ENCODE measurements around the gene AGTRAP.
A peak's percentile ranks its signal among the peaks of the same experiment; 100 is the strongest.

AGTRAP gene, protein sequence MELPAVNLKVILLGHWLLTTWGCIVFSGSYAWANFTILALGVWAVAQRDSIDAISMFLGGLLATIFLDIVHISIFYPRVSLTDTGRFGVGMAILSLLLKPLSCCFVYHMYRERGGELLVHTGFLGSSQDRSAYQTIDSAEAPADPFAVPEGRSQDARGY

GRCh38 chr1:11735854-11736745 is at the start of gene AGTRAP:
TSS of gene AGTRAP (plus strand) at chr1:11736136. CDS start at chr1:11736209, 73 bp downstream.
- peak; percentile 93 for DNase-seq (ENCODE audit: low spot score)

DNA sequence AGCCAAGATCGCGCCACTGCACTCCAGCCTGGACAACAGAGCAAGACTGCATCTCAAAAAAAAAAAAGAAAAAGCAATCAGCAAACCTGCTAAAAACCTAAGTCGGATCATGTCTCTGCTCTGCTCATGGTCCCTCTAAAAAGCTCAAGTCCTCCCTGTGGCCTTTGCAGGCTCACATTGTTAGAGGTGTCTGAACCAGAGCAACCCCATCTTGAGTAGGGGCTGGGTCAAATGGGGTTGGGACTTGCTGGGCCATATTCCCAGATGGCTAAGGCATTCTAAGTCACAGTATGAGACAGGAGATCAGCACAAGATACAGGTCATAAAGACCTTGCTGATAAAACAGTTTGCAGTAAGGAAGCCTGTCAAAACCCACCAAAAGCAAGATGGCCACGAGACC is 47.4 kb upstream of the AGTRAP start:
- no peak for DNase-seq (ENCODE audit: low spot score)

DNA sequence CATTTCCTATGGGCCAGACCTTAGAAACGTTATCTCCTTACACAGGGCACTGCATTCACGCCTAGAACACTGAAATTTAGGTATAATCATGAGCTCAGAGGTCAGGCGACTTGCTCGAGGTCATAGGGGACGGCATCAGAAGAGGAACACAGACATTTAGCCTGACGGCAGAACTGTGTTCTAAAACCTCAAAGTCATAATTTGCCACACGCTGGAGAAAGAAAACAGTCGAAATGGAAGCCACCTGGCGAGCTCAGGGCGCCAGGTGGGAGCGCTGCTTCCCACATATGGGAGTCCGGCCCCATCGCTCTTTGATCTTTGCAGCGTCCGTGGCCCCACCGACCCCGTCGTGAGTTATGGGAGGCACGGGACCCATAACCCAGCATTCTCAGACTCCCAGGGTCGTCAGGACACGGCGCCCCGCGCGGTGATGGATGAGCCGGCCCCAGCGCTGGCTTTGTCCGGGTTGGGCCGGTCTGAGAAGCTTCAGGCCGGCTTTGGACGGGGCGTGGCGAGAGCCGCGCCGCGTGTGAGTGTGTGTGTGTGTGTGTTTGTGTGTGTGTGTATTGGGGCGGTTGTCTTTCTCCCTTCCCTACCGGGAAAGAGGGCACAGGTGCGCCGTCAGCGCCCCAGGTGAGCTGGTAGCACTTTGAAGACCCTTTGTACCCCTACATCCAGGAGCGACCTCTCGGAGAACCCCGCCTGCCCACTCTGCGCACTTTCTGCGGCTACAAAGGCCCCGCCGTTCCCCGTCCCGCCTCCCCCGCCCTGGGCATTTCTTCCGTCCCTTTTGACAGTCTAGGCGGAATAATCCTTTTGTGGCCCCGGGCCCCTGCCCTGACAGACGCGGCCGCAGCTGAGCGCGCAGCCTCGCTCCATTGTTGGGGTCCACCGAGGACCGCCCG is 45.3 kb upstream of the AGTRAP start:
- no peak for DNase-seq (ENCODE audit: low spot score)

- no peak for DNase-seq (ENCODE audit: low spot score)
Observed at GRCh38 chr1:11691302-11691914, 44.5 kb upstream of the AGTRAP start, which contains the start of gene DRAXIN. TSS of gene DRAXIN (plus strand) at chr1:11691710. CDS start at chr1:11706259, 14,549 bp downstream.

DNA sequence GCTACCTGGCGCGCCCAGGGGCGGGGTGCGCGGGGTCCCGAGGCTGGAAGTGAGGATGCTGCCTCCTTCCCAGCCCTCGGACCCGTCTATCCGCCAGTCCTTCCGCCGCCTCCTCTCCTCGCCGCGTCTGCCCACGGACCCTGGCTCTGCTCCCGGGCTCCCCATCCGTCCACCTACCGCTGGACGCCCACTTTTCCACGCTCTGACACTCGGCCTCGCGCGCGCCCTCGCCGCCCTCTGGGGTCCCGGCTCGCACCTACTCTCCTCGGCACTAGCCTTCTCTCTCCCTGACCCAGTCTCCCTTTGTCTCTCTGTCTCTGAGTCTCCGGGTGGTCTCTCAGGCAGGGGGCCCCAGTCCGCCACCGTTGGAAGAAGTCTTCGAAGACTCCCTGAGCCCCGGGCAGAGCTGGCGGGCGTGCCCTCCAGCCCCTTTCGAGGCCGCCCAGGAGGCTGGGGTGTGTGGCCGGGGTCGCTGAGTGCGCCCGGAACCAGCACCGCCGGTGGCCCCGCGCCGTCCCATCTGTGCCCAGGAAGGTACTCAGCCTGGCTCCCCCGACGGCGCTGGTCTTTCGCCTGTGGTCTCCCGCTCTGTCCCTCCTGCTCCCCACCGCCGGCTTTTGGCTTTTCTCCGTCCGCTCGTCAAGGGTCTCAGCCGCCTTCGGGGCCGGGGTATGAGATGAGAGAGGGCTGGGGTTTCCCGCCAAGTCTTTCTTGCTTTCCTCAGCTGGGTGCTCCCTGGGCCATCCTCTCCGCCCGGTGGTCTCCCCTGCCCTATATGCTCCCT is 43.8 kb upstream of the AGTRAP start:
- DNase-seq (ENCODE audit: low spot score) = no peak

DNA sequence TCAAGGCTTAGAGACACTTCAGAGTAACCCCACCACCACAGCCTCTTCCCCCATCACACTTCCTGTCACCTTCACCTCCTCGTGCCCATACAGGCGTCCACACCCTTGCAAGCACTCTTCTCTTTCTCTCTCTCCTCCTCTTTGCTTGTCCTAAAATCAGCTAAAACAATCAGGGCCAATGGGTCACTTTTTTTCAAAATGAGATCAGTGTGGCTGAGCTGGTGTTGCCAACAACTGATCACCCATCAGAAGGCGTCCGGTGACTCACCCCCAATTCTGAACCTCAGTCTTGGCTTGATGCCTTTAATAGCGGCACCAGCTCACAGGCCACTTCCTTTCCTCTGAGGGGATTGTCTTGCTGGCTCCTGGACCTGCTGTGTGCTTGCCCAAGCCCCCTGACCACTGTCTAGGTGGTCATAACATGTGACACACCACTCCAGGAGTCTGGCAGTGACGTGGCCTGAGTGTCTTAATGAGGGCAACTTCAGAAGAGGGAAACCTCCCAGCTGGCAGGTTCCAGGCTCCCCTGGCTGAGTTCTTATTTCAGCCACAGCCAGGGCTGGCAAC is 42.8 kb upstream of the AGTRAP start:
- no peak for DNase-seq (ENCODE audit: low spot score)

- no peak for DNase-seq (ENCODE audit: low spot score)
Observed at GRCh38 chr1:11693917-11694316, 42.0 kb upstream of the AGTRAP start.

DNA sequence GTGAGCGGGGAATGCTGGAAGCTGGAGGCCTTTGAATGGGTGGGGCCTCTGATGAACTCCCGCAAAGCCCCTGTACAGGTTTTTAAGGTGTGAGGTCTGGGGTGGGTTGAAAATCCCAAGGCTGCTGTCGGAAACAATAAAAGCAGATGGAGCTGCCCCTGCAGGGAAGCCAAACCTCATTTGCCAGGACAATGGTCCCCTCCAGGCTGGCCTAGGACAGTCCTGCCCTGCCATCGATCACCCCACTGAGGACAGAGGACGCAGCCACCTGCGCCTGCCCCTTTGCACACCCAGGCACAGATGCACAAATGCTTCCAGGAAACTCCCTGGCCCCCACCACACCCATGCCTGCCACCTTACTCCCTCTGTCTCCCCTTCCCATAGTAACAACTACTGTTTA is 40.1 kb upstream of the AGTRAP start:
- no peak for DNase-seq (ENCODE audit: low spot score)

GRCh38 chr1:11697188-11697892 is 38.6 kb upstream of the AGTRAP start:
- DNase-seq (ENCODE audit: low spot score) = no peak

DNA sequence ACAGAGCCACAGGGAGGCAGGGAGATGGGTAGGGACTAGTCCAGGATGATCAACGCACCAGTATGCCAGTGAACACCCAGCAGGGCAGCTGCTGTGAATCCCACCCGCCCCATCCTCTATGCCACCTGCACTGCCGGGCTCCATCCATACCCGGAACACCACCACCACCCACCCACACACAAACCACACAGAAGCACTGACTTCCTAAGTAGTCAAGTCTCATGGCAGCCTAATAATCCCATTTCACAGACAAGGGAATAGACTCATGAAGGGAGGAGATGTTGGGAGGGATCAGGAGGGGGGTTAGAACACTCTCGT is 38.1 kb upstream of the AGTRAP start:
- no peak for DNase-seq (ENCODE audit: low spot score)

DNA sequence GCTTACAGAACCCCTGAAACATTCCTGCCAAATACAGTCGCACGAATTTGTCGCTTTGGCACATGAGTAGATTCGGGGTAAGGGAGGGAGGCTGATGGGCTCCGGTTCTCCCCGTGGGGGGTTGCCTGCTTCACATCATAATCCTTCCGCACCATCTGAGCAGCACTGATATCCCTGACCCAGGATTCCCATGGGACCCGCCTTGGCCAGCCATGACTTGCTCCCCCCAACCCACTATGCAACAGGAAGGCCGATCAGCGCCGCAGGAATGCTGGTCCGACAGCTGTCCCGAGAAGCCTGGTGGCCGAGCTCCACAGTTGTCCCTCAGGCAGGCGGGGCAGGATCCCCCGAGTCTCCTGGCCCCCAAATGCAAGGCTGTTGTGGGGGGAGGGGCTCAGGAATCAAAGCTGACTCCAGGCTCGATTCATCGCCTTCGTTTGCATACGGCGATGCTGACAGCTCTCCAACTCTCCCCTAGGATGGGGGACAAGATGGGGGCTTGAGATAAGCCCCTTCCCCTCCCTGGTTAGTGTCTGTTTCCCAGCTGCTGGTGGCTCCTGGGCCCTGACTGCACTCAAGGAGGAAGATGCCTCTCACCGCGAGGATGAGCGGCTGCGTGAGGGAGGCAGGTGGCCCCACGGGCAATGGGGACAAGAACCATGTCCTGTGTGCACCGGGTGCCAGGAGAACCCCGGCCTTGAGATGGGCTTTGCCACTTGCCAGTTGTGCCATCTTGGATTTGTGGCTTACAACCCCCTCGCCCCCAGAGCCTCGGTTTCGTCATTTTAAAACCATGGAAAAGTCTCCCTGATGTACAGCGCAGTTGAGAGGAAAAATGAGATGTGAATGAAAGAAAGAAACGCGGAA is 35.1 kb upstream of the AGTRAP start:
- DNase-seq (ENCODE audit: low spot score) = no peak

DNA sequence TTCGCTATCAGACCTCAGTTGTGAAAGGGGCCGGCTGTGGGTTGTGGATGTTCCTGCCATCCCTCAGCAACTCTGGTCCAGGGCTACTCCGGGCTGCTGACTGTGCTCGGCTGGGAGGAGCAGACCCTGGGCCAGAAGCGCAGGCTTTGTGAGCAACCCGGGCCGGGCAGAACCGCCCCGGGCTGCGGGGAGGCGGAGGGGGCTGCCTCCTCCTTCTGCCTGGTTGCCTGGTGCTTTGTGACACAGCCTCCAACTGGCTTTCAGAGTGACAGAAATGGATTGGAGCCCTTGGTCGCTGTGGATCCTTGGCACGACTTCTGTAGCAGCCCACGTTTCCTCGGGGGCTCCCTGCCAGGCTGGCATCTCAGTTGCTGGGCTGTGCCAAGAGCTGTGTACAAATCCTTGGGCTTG is 34.4 kb upstream of the AGTRAP start:
- peak; percentile 79 for DNase-seq (ENCODE audit: low spot score)

DNA sequence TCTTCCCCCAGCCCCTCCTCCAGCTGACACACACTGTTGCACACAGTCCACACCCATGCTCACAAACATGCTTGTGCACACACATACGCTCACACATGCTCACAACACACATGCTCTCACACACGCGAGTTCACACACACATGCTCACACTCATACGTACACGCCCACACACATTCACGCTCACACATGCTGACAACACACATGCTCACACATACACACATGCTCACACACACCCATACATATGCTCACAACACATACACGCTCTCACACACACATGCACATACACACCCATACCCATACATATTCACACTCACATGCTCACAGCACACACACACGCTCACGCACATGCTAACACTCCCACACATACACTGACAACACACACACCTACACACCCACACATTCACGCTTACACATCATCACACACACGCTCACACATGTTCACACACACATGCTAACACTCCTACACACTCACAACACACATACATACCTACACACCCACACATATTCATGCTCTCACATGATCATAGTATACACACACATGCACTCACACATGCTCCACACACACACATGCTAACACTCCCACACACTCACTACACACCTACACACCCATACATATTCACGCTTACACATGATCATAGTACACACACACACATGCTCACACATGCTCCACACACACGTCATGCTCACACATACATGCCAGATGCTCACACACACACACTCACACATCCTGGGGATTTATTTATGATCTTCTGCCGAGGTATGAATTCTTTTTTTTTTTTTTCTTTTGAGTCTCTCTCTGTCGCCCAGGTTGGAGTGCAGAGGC is 33.7 kb upstream of the AGTRAP start:
- DNase-seq (ENCODE audit: low spot score) = no peak

GRCh38 chr1:11703357-11704193 is 32.4 kb upstream of the AGTRAP start:
- no peak for DNase-seq (ENCODE audit: low spot score)

- no peak for DNase-seq (ENCODE audit: low spot score)
Observed at GRCh38 chr1:11704194-11704529, 31.8 kb upstream of the AGTRAP start.

DNA sequence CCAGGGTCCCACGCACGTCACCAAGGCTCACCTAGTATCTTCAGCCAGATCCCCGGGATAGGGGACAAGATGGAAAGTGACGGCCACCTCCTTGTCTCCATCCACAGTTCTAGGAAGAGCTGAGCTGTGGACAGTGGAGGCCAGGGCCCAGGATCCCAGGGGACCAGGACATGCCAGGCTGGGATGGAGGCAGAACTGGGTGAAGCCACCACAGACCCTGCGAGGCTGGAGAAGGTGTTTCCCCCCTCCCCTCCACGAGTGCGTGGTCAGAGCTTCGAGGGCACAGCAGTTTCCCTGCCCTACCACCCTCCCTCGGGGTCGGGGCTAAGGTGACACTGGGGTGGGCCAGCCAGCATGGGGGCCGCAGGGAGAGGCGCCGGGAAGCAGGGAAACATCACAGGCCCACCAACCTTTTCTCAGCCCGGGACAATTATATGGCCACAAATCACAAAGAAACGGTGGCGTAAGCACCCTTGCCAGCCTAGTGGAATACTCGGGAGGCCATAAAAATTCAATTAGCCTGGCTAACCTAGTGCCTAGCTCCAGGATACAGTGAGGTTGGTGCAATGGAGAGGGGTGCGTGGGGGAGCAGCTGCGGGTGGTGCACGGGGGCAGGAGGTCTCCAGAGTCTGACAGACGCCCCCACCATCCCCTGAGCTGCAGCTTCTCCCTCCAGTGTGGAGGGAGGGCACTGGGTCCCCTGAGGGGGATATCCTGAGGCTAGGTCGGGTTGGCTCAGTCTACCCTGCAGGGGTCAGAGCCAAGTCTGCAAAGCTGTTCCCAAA is 31.1 kb upstream of the AGTRAP start:
- no peak for DNase-seq (ENCODE audit: low spot score)

GRCh38 chr1:11705596-11705995 is 30.3 kb upstream of the AGTRAP start:
- no peak for DNase-seq (ENCODE audit: low spot score)
